Measurements from ENCODE around the gene MCM10. TPM values are rescaled to one million over a fixed set of nuclear protein-coding genes. Genes with fewer than 3 reads are reported as not detected.
"Not testable (repeated sequence)": the region's sequence is repeated elsewhere in the genome, so short reads cannot be mapped to it uniquely, and the experiment has no call there.

MCM10 gene
- total RNA-seq, 2 donors from 2014 or later: 38.2 to 44.8 TPM

DNA sequence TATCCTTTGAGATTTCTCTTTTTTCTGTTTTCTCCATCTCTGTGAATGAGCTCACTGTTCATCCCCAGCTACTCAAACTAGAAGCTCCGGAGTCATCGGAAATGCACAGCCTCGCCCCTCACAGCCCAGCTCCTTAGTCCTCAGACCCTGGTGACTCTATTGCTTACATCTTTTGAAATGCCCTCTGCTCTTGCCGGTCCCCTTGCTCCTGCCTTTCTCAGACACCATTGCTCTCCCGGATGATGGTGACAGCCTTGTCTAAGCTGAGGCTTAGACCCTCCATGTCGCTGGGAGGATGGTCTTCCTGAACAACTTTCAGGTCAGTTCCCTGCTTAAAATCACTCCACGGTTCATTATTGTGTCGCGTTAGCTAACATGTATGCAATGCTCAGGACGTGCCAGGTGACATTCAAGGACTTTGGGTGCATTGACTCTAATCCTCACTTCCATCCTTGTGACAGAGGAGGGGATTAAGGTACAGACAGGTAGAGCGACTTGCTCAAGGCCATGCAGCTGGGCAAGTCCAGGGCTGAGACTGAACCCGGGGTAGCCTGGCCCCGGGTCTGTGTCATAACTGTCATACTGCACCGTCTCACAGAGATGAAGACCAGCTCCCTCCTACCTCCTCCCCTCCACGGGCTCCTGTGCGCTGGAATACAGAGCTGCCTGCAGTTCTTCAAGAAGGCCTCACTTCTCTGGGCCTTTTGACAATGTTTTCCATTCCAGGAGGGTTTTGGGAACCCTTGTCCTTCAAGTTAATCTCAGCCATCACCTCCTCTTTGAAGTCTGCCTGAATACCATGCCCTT, 77.1 kb downstream of the MCM10 start:
- WGBS, 2 experiments (ENCODE audit: insufficient coverage in 1 of 2, insufficient read length in 1 of 2): 93 to 95% methylated on average over 11 to 16 of the region's 16 CpGs
- H3K9me3 Mint-ChIP-seq: no peaks in the 10 kb centered on the region
- no peak overlapping the region for H3K27ac Mint-ChIP-seq
- H3K4me3 Mint-ChIP-seq: no peak overlapping the region
- H3K4me1 Mint-ChIP-seq: peaks cover 2% of the 10 kb centered on the region
- TF ChIP-seq, protein P1, sequence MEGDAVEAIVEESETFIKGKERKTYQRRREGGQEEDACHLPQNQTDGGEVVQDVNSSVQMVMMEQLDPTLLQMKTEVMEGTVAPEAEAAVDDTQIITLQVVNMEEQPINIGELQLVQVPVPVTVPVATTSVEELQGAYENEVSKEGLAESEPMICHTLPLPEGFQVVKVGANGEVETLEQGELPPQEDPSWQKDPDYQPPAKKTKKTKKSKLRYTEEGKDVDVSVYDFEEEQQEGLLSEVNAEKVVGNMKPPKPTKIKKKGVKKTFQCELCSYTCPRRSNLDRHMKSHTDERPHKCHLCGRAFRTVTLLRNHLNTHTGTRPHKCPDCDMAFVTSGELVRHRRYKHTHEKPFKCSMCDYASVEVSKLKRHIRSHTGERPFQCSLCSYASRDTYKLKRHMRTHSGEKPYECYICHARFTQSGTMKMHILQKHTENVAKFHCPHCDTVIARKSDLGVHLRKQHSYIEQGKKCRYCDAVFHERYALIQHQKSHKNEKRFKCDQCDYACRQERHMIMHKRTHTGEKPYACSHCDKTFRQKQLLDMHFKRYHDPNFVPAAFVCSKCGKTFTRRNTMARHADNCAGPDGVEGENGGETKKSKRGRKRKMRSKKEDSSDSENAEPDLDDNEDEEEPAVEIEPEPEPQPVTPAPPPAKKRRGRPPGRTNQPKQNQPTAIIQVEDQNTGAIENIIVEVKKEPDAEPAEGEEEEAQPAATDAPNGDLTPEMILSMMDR (conservative IDR thresholded peaks at IDR 0.05): no peak
- H3K36me3 Mint-ChIP-seq (ENCODE audit: low read depth): no peaks in the 10 kb centered on the region
- no peak for DNase-seq
- no peak overlapping the region for H3K27ac ChIP-seq (ENCODE audit: low read depth, low read length)
- no peaks in the 10 kb centered on the region for H3K9me3 ChIP-seq (ENCODE audit: control insufficient read depth, low read length)
- no peak overlapping the region for H3K9ac ChIP-seq (ENCODE audit: extremely low read depth, low read length, poor library complexity, severe bottlenecking)
- no peaks in the 10 kb centered on the region for H3K27me3 Mint-ChIP-seq (ENCODE audit: insufficient read depth)
- no peaks in the 10 kb centered on the region for H3K36me3 ChIP-seq (ENCODE audit: control insufficient read depth, insufficient read depth, low read length)
- no peaks in the 10 kb centered on the region for H3K4me1 ChIP-seq (ENCODE audit: control insufficient read depth, insufficient read depth, low read length)
- H3K27me3 ChIP-seq (ENCODE audit: control insufficient read depth, insufficient read depth, low read length, poor library complexity, severe bottlenecking): no peaks in the 10 kb centered on the region
- H3K4me3 ChIP-seq (ENCODE audit: low read length): no peak overlapping the region

DNA sequence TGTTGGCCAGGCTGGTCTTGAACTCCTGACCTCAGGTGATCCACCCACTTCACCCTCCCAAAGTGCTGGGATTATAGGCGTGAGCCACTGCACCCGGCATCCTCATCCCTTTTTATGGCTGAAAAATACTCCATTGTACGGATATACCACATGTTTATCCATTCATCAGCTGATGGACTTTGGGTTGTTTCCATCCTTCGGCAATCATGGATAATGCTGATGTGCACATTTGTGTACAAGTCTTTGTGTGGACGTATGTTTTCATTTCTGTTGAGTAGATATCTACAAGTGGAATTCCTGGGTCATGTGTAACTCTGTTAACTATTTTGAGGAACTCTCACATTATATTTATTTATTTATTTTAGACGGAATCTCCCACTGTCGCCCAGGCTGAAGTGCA, 78.6 kb downstream of the MCM10 start:
- WGBS, 2 experiments (ENCODE audit: insufficient coverage in 1 of 2, insufficient read length in 1 of 2): 91 to 98% methylated on average over 7 of the region's 7 CpGs
- no peak for DNase-seq
- no peaks in the 10 kb centered on the region for H3K36me3 Mint-ChIP-seq (ENCODE audit: low read depth)

GRCh38 chr10:13241613-13242012, 80.3 kb downstream of the MCM10 start:
- DNase-seq: no peak
- no peaks in the 10 kb centered on the region for H3K4me1 ChIP-seq (ENCODE audit: control insufficient read depth, insufficient read depth, low read length)
- H3K9me3 ChIP-seq (ENCODE audit: control insufficient read depth, low read length): no peaks in the 10 kb centered on the region
- H3K27me3 Mint-ChIP-seq (ENCODE audit: insufficient read depth): no peaks in the 10 kb centered on the region
- H3K4me3 ChIP-seq (ENCODE audit: low read length): no peak overlapping the region
- no peaks in the 10 kb centered on the region for H3K27me3 ChIP-seq (ENCODE audit: control insufficient read depth, insufficient read depth, low read length, poor library complexity, severe bottlenecking)
- H3K36me3 ChIP-seq (ENCODE audit: control insufficient read depth, insufficient read depth, low read length): no peaks in the 10 kb centered on the region
- no peaks in the 10 kb centered on the region for H3K9me3 Mint-ChIP-seq
- 92 to 100% methylated on average over 1 to 2 of the region's 3 CpGs for WGBS, 2 experiments (ENCODE audit: insufficient coverage in 1 of 2, insufficient read length in 1 of 2)
- no peak overlapping the region for H3K27ac Mint-ChIP-seq
- no peaks in the 10 kb centered on the region for H3K4me1 Mint-ChIP-seq
- no peak overlapping the region for H3K27ac ChIP-seq (ENCODE audit: low read depth, low read length)
- no peak overlapping the region for H3K9ac ChIP-seq (ENCODE audit: extremely low read depth, low read length, poor library complexity, severe bottlenecking)
- TF ChIP-seq, protein P1 (conservative IDR thresholded peaks at IDR 0.05): no peak
- H3K36me3 Mint-ChIP-seq (ENCODE audit: low read depth): no peaks in the 10 kb centered on the region
- H3K4me3 Mint-ChIP-seq: no peak overlapping the region

More for the DNA sequence above, 78.6 kb downstream of the MCM10 start:
- H3K9me3 Mint-ChIP-seq: no peaks in the 10 kb centered on the region
- no peak overlapping the region for H3K4me3 Mint-ChIP-seq
- no peaks in the 10 kb centered on the region for H3K4me1 Mint-ChIP-seq
- no peak overlapping the region for H3K27ac ChIP-seq (ENCODE audit: low read depth, low read length)
- no peaks in the 10 kb centered on the region for H3K9me3 ChIP-seq (ENCODE audit: control insufficient read depth, low read length)
- no peaks in the 10 kb centered on the region for H3K4me1 ChIP-seq (ENCODE audit: control insufficient read depth, insufficient read depth, low read length)
- no peaks in the 10 kb centered on the region for H3K36me3 ChIP-seq (ENCODE audit: control insufficient read depth, insufficient read depth, low read length)
- H3K4me3 ChIP-seq (ENCODE audit: low read length): no peak overlapping the region
- no peak overlapping the region for H3K27ac Mint-ChIP-seq
- H3K27me3 Mint-ChIP-seq (ENCODE audit: insufficient read depth): no peaks in the 10 kb centered on the region
- TF ChIP-seq, protein P1 (conservative IDR thresholded peaks at IDR 0.05): no peak
- no peak overlapping the region for H3K9ac ChIP-seq (ENCODE audit: extremely low read depth, low read length, poor library complexity, severe bottlenecking)
- H3K27me3 ChIP-seq (ENCODE audit: control insufficient read depth, insufficient read depth, low read length, poor library complexity, severe bottlenecking): no peaks in the 10 kb centered on the region

DNA sequence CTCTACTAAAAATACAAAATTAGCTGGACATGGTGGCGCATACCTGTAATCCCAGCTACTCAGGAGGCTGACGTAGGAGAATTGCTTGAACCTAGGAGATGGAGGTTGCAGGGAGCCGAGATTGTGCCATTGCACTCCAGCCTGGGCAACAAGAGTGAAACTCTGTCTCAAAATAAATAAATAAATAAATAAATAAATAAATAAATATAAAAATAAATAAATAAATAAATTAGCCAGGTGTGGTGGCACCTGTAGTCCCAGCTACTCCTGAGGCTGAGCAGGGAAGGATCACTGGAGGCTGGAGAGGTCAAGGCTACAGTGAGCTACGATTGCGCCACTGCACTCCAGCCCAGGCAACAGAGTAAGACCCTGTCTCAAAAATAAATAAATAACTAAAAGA, 80.9 kb downstream of the MCM10 start:
- WGBS, 2 experiments (ENCODE audit: insufficient coverage in 1 of 2, insufficient read length in 1 of 2): 94% methylated on average over 5 of the region's 5 CpGs; no CpG with 5 or more reads in 1 of the 2 experiments

More for the DNA sequence above, 80.9 kb downstream of the MCM10 start:
- DNase-seq; H3K27ac ChIP-seq (ENCODE audit: low read depth, low read length); H3K4me3 ChIP-seq (ENCODE audit: low read length); H3K9me3 Mint-ChIP-seq; H3K4me3 Mint-ChIP-seq; H3K36me3 Mint-ChIP-seq (ENCODE audit: low read depth); H3K9ac ChIP-seq (ENCODE audit: extremely low read depth, low read length, poor library complexity, severe bottlenecking); H3K27me3 ChIP-seq (ENCODE audit: control insufficient read depth, insufficient read depth, low read length, poor library complexity, severe bottlenecking); H3K27me3 Mint-ChIP-seq (ENCODE audit: insufficient read depth); H3K4me1 Mint-ChIP-seq; H3K9me3 ChIP-seq (ENCODE audit: control insufficient read depth, low read length); H3K36me3 ChIP-seq (ENCODE audit: control insufficient read depth, insufficient read depth, low read length); H3K4me1 ChIP-seq (ENCODE audit: control insufficient read depth, insufficient read depth, low read length); H3K27ac Mint-ChIP-seq: not testable (repeated sequence)
